Measurements from ENCODE around the gene USP53.

USP53 gene

DNA sequence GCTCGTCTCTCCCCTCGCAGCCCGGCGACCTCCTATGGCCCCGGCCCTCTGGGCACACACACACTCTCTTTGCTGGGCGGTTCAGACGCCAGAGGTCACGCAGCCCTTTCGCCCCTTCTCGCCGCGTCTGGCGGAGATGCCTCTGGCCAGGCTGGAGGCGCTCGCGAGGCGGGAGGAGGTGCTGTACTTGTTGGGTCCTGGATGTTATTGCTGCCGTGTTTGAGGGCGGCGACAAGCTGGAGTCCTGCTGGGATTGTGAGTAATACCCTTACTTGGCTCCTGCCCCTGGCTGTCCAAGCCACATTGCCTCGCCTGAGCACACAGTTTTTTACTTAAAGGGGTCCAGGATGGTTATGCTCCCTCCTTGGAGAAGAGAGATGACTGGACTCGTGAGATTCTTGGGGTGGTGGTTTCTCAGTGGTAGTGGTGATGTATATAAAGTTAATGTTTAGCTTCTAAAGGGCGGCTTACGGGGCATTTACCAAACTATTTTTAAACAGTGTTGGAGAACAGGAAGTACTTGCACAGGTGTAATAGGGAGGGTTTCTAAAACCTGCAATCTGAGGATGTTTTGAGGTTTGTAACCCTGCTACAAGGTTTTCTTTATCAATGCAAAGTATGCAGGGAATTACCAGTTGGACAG is 572 bp downstream of the USP53 start (continued):
- TF ChIP-seq ZNF513 (tag by site-specific recombination; IDR thresholded peaks at IDR 0.05) (no peak), ZNF184 (tag by site-specific recombination; IDR thresholded peaks at IDR 0.05) (no peak), ZBTB6 (tag by site-specific recombination; IDR thresholded peaks at IDR 0.05) (no peak), ZNF449 (tag by site-specific recombination; IDR thresholded peaks at IDR 0.05) (no peak), ZNF660 (tag by site-specific recombination; IDR thresholded peaks at IDR 0.05) (peak; percentile 53; the same call in 1 of the 2 replicates), ZSCAN4 (tag by site-specific recombination; IDR thresholded peaks at IDR 0.05) (no peak), BCL11A (tag by site-specific recombination; IDR thresholded peaks at IDR 0.05; ENCODE audit: low read depth) (no peak), ZEB2 (tag by site-specific recombination; IDR thresholded peaks at IDR 0.05) (no peak; the same call in 1 of the 2 replicates), ZFP69B (tag by site-specific recombination; IDR thresholded peaks at IDR 0.05) (no peak), ZNF626 (tag by site-specific recombination; IDR thresholded peaks at IDR 0.05) (no peak), ELK4 (IDR thresholded peaks at IDR 0.05; ENCODE audit: borderline replicate concordance, low read depth, low read length) (no peak), ZNF521 (tag by site-specific recombination; IDR thresholded peaks at IDR 0.05) (no peak), OVOL3 (tag by site-specific recombination; IDR thresholded peaks at IDR 0.05) (no peak), ZNF596 (tag by site-specific recombination; IDR thresholded peaks at IDR 0.05) (no peak), ZNF112 (tag by site-specific recombination; IDR thresholded peaks at IDR 0.05) (no peak), ZNF629 (tag by site-specific recombination; IDR thresholded peaks at IDR 0.05) (peak; percentile 18; the same call in 1 of the 2 replicates), ZNF768 (tag by site-specific recombination; IDR thresholded peaks at IDR 0.05) (no peak), ZNF510 (tag by site-specific recombination; IDR thresholded peaks at IDR 0.05; ENCODE audit: insufficient replicate concordance) (no peak), HOXA7 (CRISPR knock-in tag; IDR thresholded peaks at IDR 0.05; ENCODE audit: borderline replicate concordance) (no peak), ZNF175 (tag by site-specific recombination; IDR thresholded peaks at IDR 0.05) (no peak), ZNF10 (tag by site-specific recombination; IDR thresholded peaks at IDR 0.05) (no peak), REPIN1 (tag by site-specific recombination; IDR thresholded peaks at IDR 0.05; ENCODE audit: low read depth) (no peak), FEZF1 (tag by site-specific recombination; IDR thresholded peaks at IDR 0.05) (0 out of 2 replicates have a peak, but pooled peaks have one; percentile 24), ZNF670 (tag by site-specific recombination; IDR thresholded peaks at IDR 0.05; ENCODE audit: low read depth) (no peak)
- TF ChIP-seq, protein P1, sequence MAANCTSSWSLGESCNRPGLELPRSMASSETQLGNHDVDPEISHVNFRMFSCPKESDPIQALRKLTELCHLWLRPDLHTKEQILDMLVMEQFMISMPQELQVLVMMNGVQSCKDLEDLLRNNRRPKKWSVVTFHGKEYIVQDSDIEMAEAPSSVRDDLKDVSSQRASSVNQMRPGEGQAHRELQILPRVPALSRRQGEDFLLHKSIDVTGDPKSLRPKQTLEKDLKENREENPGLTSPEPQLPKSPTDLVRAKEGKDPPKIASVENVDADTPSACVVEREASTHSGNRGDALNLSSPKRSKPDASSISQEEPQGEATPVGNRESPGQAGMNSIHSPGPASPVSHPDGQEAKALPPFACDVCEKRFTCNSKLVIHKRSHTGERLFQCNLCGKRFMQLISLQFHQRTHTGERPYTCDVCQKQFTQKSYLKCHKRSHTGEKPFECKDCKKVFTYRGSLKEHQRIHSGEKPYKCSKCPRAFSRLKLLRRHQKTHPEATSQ (tag by site-specific recombination; IDR thresholded peaks at IDR 0.05), result no peak
- TF ChIP-seq, protein P2, sequence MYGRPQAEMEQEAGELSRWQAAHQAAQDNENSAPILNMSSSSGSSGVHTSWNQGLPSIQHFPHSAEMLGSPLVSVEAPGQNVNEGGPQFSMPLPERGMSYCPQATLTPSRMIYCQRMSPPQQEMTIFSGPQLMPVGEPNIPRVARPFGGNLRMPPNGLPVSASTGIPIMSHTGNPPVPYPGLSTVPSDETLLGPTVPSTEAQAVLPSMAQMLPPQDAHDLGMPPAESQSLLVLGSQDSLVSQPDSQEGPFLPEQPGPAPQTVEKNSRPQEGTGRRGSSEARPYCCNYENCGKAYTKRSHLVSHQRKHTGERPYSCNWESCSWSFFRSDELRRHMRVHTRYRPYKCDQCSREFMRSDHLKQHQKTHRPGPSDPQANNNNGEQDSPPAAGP (tag by site-specific recombination; IDR thresholded peaks at IDR 0.05), result peak; percentile 10; the same call in 1 of the 2 replicates
- TF ChIP-seq, protein P3, sequence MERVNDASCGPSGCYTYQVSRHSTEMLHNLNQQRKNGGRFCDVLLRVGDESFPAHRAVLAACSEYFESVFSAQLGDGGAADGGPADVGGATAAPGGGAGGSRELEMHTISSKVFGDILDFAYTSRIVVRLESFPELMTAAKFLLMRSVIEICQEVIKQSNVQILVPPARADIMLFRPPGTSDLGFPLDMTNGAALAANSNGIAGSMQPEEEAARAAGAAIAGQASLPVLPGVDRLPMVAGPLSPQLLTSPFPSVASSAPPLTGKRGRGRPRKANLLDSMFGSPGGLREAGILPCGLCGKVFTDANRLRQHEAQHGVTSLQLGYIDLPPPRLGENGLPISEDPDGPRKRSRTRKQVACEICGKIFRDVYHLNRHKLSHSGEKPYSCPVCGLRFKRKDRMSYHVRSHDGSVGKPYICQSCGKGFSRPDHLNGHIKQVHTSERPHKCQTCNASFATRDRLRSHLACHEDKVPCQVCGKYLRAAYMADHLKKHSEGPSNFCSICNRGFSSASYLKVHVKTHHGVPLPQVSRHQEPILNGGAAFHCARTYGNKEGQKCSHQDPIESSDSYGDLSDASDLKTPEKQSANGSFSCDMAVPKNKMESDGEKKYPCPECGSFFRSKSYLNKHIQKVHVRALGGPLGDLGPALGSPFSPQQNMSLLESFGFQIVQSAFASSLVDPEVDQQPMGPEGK (tag by site-specific recombination; IDR thresholded peaks at IDR 0.05), result peak; percentile 55; the same call in 1 of the 2 replicates
